Ishikawa (cell line): ENCODE results near the gene SEC16A.

ENCODE experiments used
- CEBPB ChIP-seq: IDR thresholded peaks from 2 replicates; pipeline ENCODE4 v1.6.1; 2012
- CREB1 ChIP-seq: IDR thresholded peaks from 2 replicates; pipeline ENCODE4 v1.6.1; 2012; ENCODE audit warnings: low read depth
- EGR1 ChIP-seq: IDR thresholded peaks from 2 replicates; pipeline ENCODE4 v1.6.1; 2012
- EP300 ChIP-seq: IDR thresholded peaks from 2 replicates; pipeline ENCODE4 v1.6.1; 2012; ENCODE audit warnings: borderline replicate concordance
- FOXM1 ChIP-seq: IDR thresholded peaks from 2 replicates; pipeline ENCODE4 v1.6.1; 2012; ENCODE audit warnings: low read depth, borderline replicate concordance
- NFIC ChIP-seq: IDR thresholded peaks from 2 replicates; pipeline ENCODE4 v1.6.1; 2012
- RAD21 ChIP-seq: IDR thresholded peaks from 2 replicates; pipeline ENCODE4 v1.6.1; 2012; ENCODE audit warnings: low read depth
- TAF1 ChIP-seq: IDR thresholded peaks from 2 replicates; pipeline ENCODE4 v1.6.1; 2012; ENCODE audit warnings: low read depth, mild to moderate bottlenecking
- TCF12 ChIP-seq: IDR thresholded peaks from 2 replicates; pipeline ENCODE4 v1.6.1; 2012; ENCODE audit warnings: low read depth
- TEAD4 ChIP-seq: IDR thresholded peaks from 2 replicates; pipeline ENCODE4 v1.6.1; 2012
- YY1 ChIP-seq: IDR thresholded peaks from 2 replicates; pipeline ENCODE4 v1.6.1; 2012; ENCODE audit warnings: low read depth
- ZBTB7A ChIP-seq: IDR thresholded peaks from 2 replicates; pipeline ENCODE4 v1.6.1; 2012; ENCODE audit warnings: low read depth
- TF ChIP-seq, protein P1 (sequence below): IDR thresholded peaks from 2 replicates; pipeline ENCODE4 v1.6.1; 2012
- TF ChIP-seq, protein P2 (sequence below): IDR thresholded peaks from 2 replicates; pipeline ENCODE4 v1.6.1; 2012
- TF ChIP-seq, protein P3 (sequence below): IDR thresholded peaks from 2 replicates; pipeline ENCODE4 v1.6.1; 2012; ENCODE audit warnings: low read depth, mild to moderate bottlenecking

The SEC16A gene

DNA sequence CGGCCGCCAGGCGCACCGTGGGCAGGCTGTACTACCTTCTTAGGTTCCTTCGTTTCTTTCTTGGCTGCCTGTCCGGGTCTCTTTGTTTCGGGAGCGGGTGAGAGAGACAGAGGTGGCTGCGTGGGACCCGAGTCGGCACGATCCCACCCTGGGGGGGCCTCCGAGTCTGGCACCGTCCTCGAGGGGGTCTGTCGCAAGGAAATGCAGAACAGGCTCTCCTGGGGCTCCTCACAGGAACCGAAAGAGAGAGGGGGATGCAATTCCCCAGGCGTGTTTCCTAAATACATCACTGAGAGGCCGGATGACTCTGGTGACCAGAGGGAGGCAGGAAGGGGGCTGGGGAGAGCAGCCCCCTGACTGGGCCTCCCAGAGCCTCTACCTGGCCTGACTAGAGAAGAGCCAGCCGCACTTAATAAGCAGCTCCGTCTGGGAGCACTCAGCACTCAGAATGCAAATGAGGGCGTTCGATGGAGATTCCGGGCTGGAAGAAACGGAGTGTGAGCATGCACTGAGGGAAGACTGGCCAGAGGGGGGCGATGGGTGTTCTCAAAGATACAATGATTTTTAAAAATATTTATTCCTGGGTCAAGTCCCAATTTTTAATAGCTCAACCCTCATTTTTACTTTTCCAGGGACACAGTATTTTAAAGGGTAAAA is 31.5 kb downstream of the SEC16A start:
- TF ChIP-seq EGR1 (no peak), FOXM1 (no peak), EP300 (no peak), CEBPB (no peak)

DNA sequence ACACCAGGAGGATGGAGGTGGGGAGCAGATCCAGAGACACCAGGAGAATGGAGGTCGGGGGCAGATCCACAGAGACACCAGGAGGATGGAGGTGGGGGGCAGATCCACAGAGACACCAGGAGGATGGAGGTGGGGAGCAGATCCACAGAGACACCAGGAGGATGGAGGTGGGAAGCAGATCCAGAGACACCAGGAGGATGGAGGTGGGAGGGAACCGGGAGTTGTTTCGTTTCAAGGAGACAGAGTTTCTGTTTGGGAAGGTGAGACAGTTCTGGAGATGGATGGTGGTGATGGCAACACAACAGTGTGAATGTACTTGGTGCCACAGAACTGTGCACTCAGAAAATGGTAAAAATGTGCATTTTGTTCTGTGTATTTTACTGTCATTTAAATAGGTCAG is 34.2 kb downstream of the SEC16A start:
- TF ChIP-seq NFIC (no peak), EP300 (no peak), CEBPB (no peak), TEAD4 (no peak), EGR1 (no peak), ZBTB7A (no peak), CREB1 (no peak), TCF12 (no peak), TAF1 (no peak), RAD21 (no peak), FOXM1 (no peak), YY1 (no peak)
- TF ChIP-seq, protein P1, sequence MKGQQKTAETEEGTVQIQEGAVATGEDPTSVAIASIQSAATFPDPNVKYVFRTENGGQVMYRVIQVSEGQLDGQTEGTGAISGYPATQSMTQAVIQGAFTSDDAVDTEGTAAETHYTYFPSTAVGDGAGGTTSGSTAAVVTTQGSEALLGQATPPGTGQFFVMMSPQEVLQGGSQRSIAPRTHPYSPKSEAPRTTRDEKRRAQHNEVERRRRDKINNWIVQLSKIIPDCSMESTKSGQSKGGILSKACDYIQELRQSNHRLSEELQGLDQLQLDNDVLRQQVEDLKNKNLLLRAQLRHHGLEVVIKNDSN: no peak
- TF ChIP-seq, protein P2, sequence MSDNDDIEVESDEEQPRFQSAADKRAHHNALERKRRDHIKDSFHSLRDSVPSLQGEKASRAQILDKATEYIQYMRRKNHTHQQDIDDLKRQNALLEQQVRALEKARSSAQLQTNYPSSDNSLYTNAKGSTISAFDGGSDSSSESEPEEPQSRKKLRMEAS: no peak
- TF ChIP-seq, protein P3, sequence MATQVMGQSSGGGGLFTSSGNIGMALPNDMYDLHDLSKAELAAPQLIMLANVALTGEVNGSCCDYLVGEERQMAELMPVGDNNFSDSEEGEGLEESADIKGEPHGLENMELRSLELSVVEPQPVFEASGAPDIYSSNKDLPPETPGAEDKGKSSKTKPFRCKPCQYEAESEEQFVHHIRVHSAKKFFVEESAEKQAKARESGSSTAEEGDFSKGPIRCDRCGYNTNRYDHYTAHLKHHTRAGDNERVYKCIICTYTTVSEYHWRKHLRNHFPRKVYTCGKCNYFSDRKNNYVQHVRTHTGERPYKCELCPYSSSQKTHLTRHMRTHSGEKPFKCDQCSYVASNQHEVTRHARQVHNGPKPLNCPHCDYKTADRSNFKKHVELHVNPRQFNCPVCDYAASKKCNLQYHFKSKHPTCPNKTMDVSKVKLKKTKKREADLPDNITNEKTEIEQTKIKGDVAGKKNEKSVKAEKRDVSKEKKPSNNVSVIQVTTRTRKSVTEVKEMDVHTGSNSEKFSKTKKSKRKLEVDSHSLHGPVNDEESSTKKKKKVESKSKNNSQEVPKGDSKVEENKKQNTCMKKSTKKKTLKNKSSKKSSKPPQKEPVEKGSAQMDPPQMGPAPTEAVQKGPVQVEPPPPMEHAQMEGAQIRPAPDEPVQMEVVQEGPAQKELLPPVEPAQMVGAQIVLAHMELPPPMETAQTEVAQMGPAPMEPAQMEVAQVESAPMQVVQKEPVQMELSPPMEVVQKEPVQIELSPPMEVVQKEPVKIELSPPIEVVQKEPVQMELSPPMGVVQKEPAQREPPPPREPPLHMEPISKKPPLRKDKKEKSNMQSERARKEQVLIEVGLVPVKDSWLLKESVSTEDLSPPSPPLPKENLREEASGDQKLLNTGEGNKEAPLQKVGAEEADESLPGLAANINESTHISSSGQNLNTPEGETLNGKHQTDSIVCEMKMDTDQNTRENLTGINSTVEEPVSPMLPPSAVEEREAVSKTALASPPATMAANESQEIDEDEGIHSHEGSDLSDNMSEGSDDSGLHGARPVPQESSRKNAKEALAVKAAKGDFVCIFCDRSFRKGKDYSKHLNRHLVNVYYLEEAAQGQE: no peak

DNA sequence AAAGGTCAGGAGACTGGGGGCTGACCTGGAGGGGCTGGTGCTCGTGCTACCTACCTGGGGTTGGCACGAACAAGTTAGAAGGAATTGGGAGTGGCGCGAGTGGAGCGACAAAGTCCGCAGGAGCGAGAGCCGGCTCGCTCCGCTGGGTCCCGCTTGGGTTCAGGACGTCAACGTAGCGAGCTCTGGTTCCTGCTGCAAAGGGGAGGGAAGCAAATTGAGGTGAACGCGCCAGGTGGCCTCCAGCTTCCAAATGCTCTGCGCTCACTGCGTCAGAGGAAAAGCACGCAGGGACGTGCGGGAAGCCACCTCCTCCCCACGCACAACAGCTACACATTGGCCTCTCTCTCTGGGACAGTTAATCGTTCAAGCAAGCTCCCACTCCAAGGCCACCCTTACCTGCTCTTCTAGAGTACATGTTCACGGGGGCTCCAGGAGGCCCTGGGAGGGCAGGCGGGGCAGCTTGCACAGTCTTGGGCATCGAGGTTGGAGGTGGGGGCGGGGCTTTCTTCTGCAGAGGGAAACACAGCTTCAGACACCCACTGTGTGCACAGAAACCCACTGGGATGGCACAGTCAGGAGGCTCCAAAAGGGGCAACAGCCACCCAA is 35.6 kb downstream of the SEC16A start:
- TF ChIP-seq YY1: no peak
- TF ChIP-seq EGR1: no peak
- no peak for TF ChIP-seq TCF12
- TF ChIP-seq CEBPB: no peak
- no peak for TF ChIP-seq TAF1
- TF ChIP-seq FOXM1: no peak
- no peak for TF ChIP-seq ZBTB7A
- TF ChIP-seq NFIC: no peak
- TF ChIP-seq, protein P2: no peak
- no peak for TF ChIP-seq RAD21
- TF ChIP-seq TEAD4: no peak
- no peak for TF ChIP-seq EP300
- no peak for TF ChIP-seq CREB1

DNA sequence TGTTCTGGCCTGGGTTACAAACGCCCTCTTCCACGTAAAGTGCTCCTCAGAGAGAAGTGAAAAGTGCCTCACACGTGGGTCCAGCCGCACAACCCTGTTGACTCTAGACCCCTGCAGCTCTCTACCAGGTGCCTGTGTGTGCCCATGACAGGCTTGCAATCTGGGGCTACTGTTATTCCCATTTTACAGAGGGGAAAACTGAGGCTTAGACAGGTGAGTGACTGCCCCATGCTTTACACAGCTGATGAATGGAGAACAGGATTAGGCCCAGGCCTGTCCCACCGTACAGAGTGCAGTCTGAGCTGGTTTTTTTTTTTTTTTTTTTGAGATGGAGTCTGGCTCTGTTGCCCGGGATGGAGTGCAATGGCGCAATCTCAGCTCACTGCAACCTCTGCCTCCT is 37.0 kb downstream of the SEC16A start:
- TF ChIP-seq, protein P3: no peak
- no peak for TF ChIP-seq NFIC
- TF ChIP-seq, protein P1: no peak

DNA sequence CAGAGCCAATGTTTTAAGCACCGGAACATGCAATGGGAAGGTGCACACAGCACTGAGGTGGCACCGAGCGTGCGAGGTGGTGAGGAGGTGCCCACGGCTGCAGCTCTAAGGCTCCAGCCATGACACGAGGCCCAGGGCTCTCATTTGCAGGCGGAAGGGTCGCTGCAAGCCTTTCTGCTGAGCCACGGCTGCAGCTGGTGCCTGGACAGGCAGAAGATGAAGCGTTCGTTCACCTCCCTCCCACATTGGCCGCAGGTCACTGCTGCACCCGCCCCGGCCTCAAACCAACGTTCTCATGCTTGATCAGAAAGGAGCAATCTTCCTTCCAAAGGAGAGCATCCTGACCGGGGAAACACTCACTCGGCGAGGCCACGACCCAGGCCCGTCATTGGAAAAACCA is 38.7 kb downstream of the SEC16A start:
- no peak for TF ChIP-seq RAD21
- TF ChIP-seq TEAD4: no peak
- TF ChIP-seq, protein P3: no peak
- TF ChIP-seq TAF1: no peak
- TF ChIP-seq EGR1: no peak
- no peak for TF ChIP-seq FOXM1
- TF ChIP-seq CEBPB: no peak
- TF ChIP-seq ZBTB7A: no peak
- TF ChIP-seq YY1: no peak
- no peak for TF ChIP-seq CREB1
- TF ChIP-seq NFIC: no peak
- no peak for TF ChIP-seq EP300
- TF ChIP-seq TCF12: no peak
- TF ChIP-seq, protein P2: no peak
- TF ChIP-seq, protein P1: no peak
